A673 (cell line): ENCODE data around the gene PTH1R. TPM values are rescaled to one million over a fixed set of nuclear protein-coding genes. Genes with fewer than 3 reads are reported as not detected.

Experiments
- BruUV-seq: library from RNA; stranded (reverse); fragments of 400-500 nt; replicated peaks from 2 replicates; lab custom pipeline; 2021; lab: Mats Ljungman, UMichigan
- CTCF ChIA-PET: fragments of 300-600 bp; sonication (Branson Sonifier 250); formaldehyde crosslinking; loops from one replicate; lab custom pipeline; 2022; ENCODE audit warnings: antibody characterized with exemption; lab: Charles Lee
- POLR2A ChIA-PET: fragments of 300-600 bp; sonication (Branson Sonifier 250); formaldehyde crosslinking; loops from one replicate; lab custom pipeline; 2022; ENCODE audit warnings: antibody characterized with exemption; ENCODE audit not compliant: low non-redundant PET; lab: Charles Lee
- DNase-seq: peaks from one replicate; pipeline ENCODE4 v3.0.0-alpha.2; 2015; ENCODE audit warnings: low spot score
- H3K27ac ChIP-seq: fragments of 200-600 bp; sonication (generic); 2 replicates; pipeline ENCODE4 v1.5.1; 2016; ENCODE audit warnings: mixed run types, low read depth, mild to moderate bottlenecking, mixed read lengths, antibody characterized with exemption, low read length; ENCODE audit not compliant: poor library complexity, severe bottlenecking
- H3K27me3 ChIP-seq: fragments of 200-600 bp; sonication (generic); replicated peaks from 2 replicates; pipeline ENCODE4 v1.6.1; 2017; ENCODE audit warnings: mixed run types, low read depth, mild to moderate bottlenecking, mixed read lengths, antibody characterized with exemption, low read length; ENCODE audit not compliant: insufficient read depth, poor library complexity
- H3K36me3 ChIP-seq: fragments of 200-600 bp; sonication (generic); 2 replicates; pipeline ENCODE4 v1.6.1; 2016; ENCODE audit warnings: mixed run types, mild to moderate bottlenecking, mixed read lengths, antibody characterized with exemption, low read length; ENCODE audit not compliant: insufficient read depth, poor library complexity, severe bottlenecking
- H3K4me1 ChIP-seq: fragments of 200-600 bp; sonication (generic); 2 replicates; pipeline ENCODE4 v1.6.1; 2017; ENCODE audit warnings: mixed run types, mild to moderate bottlenecking, mixed read lengths, antibody characterized with exemption, low read length; ENCODE audit not compliant: insufficient read depth, poor library complexity, severe bottlenecking
- H3K4me3 ChIP-seq: fragments of 200-600 bp; sonication (generic); 2 replicates; pipeline ENCODE4 v1.5.1; 2016; ENCODE audit warnings: low read depth, mixed run types, mild to moderate bottlenecking, mixed read lengths, low read length; ENCODE audit not compliant: poor library complexity, severe bottlenecking
- H3K9me3 ChIP-seq: fragments of 200-600 bp; sonication (generic); 2 replicates; pipeline ENCODE4 v1.6.1; 2016; ENCODE audit warnings: mixed run types, low read depth, mild to moderate bottlenecking, mixed read lengths, antibody characterized with exemption, low read length; ENCODE audit not compliant: poor library complexity, severe bottlenecking
- EZH2 ChIP-seq: fragments of 200-600 bp; sonication (generic); IDR thresholded peaks from 2 replicates; pipeline ENCODE4 v1.6.1; 2017; ENCODE audit warnings: borderline replicate concordance, low read depth, mild to moderate bottlenecking, mixed read lengths, antibody characterized with exemption, low read length; ENCODE audit not compliant: poor library complexity, severe bottlenecking
- intact Hi-C: fragments of 100-400 bp; cut with micrococcal nuclease; formaldehyde crosslinking; loops from one replicate; pipeline ENCODE4 v1.10.0; 2022; ENCODE audit not compliant: unreplicated experiment
- total RNA-seq: library from RNA; stranded (reverse); gene quantifications from 2 replicates; pipeline ENCODE4 v1.2.3, GENCODE V29; 2021
- TF ChIP-seq, protein P1 (sequence below): fragments of 300-800, 200-600 bp; sonication (generic); conservative IDR thresholded peaks from 2 replicates; pipeline ENCODE4 v1.5.1; 2017; ENCODE audit warnings: low read depth, mild to moderate bottlenecking, antibody characterized with exemption, low read length, moderate library complexity, mixed read lengths

PTH1R gene
- total RNA-seq, 1 experiment from 2014 or later, result 1.2 TPM

DNA sequence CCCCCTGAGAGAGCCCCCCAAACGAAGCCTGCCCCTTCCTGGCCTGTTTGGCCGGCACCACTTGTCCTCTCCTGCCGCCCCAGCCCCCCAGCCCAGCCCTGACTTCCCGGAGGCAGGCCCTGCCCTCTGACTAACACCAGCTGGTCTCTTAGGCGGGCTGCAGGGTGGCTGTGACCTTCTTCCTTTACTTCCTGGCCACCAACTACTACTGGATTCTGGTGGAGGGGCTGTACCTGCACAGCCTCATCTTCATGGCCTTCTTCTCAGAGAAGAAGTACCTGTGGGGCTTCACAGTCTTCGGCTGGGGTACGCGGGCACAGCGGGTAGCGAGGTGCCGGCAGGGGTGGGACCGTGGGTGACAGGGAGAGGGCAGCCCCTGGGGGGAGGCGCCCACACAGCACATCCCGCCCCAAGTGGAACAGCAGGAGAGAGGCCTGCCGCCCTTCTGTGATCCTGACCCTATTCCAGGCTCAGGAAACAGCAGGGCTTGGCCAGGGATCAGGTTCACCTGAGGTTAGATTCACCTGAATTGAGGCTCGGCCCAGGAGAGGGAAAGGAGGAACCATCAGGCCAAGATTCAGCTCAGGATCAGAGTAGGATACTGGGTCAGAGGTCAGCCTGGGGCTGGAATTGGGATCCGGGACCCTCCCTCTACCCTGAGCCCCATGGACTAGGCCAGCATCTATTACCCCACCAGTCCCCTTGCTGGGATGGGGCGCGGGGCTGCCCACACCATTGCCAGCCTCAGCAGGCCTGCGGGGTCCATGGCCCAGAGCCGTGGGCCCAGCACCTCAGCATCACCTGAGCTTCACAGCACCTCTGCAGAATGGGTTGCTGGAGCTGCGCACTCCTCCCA lies 21.9 kb downstream of the PTH1R start:
- no peaks in the 10 kb centered on the region for H3K27me3 ChIP-seq
- H3K27ac ChIP-seq, result no peak overlapping the region
- no peaks in the 10 kb centered on the region for H3K4me1 ChIP-seq
- no peak for DNase-seq
- no peak for TF ChIP-seq EZH2
- TF ChIP-seq, protein P1, sequence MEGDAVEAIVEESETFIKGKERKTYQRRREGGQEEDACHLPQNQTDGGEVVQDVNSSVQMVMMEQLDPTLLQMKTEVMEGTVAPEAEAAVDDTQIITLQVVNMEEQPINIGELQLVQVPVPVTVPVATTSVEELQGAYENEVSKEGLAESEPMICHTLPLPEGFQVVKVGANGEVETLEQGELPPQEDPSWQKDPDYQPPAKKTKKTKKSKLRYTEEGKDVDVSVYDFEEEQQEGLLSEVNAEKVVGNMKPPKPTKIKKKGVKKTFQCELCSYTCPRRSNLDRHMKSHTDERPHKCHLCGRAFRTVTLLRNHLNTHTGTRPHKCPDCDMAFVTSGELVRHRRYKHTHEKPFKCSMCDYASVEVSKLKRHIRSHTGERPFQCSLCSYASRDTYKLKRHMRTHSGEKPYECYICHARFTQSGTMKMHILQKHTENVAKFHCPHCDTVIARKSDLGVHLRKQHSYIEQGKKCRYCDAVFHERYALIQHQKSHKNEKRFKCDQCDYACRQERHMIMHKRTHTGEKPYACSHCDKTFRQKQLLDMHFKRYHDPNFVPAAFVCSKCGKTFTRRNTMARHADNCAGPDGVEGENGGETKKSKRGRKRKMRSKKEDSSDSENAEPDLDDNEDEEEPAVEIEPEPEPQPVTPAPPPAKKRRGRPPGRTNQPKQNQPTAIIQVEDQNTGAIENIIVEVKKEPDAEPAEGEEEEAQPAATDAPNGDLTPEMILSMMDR, result no peak
- H3K9me3 ChIP-seq, result no peaks in the 10 kb centered on the region
- POLR2A ChIA-PET, result no interaction called here
- CTCF ChIA-PET, result interaction anchor here (0.6 kb wide), 1 partner anchor 415 kb away, joined by 4 read pairs; no protein-coding TSS in a partner anchor
- intact Hi-C loops, result no loop called here
- H3K36me3 ChIP-seq, result no peaks in the 10 kb centered on the region
- no TSS peak for BruUV-seq
- H3K4me3 ChIP-seq, result no peak overlapping the region

DNA sequence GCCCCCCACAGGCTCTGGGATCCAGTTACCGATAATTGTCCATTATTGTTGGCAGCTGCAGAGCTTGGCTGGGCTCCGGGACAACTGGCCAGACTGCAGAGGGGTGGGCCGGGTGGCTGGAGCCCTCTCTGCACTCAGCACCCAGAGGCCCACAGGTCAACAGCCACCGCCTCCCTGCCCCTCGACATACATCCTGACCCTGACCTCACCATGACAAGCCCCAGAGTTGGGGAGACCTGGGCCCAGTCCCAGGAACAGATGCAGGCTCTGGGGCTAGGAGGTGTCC lies 22.4 kb downstream of the PTH1R start:
- no TSS peak for BruUV-seq
- H3K27me3 ChIP-seq, result no peaks in the 10 kb centered on the region
- H3K27ac ChIP-seq, result no peak overlapping the region
- no peak for TF ChIP-seq EZH2
- TF ChIP-seq, protein P1, result no peak
- H3K4me1 ChIP-seq, result no peaks in the 10 kb centered on the region
- no peak overlapping the region for H3K4me3 ChIP-seq
- intact Hi-C loops, result no loop called here
- H3K9me3 ChIP-seq, result no peaks in the 10 kb centered on the region
- CTCF ChIA-PET, result no interaction called here
- POLR2A ChIA-PET, result no interaction called here
- no peak for DNase-seq
- H3K36me3 ChIP-seq, result no peaks in the 10 kb centered on the region

DNA sequence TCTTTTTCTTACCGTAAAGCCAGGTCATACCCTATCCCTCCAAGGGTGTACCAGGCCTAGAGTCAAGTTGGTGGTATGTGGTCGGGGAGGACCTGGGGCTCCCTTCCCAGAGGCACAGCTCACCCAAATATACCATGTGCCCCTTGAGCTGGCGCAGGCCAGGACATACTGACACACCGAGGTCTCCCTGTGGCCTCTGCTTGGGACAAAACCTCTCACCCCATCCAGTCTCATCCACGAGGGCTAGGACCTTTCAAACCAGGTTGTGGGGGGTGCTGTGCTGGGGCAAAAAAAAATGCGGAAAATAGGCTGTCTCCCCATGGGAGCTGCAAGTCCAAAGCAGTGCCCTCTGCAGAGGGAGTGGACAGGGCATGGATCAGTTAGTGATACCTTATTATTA lies 22.8 kb downstream of the PTH1R start:
- Histone ChIP-seq H3K4me1 (no peaks in the 10 kb centered on the region), H3K9me3 (no peaks in the 10 kb centered on the region), H3K27me3 (no peaks in the 10 kb centered on the region), H3K4me3 (no peak overlapping the region), H3K27ac (no peak overlapping the region), H3K36me3 (no peaks in the 10 kb centered on the region)
- ChIA-PET CTCF (no interaction called here), POLR2A (no interaction called here)
- intact Hi-C loops, result no loop called here
- no peak for TF ChIP-seq EZH2
- TF ChIP-seq, protein P1, result no peak
- no peak for DNase-seq
- no TSS peak for BruUV-seq
